Measurements from ENCODE around the gene USP54.
A peak's percentile ranks its signal among the peaks of the same experiment; 100 is the strongest.

- TF ChIP-seq CTCF (IDR thresholded peaks at IDR 0.05) (no peak), POLR2A (IDR thresholded peaks at IDR 0.05) (peak; percentile 32)
These were observed 35.0 kb upstream of the USP54 start for GRCh38 chr10:73625884-73626752.

Data from testis (tissue), 2 donors.